CD4-positive, alpha-beta T cell (primary cell): ENCODE data around the gene THBD. TPM values are rescaled to one million over a fixed set of nuclear protein-coding genes. Genes with fewer than 3 reads are reported as not detected.

Experiments used
- ATAC-seq: fragments of 200-7000 bp; cut with Tn5 transposase; one replicate; pipeline ENCODE4 v1.10.0; 2022; ENCODE audit warnings: mild to moderate bottlenecking; ENCODE audit not compliant: poor library complexity
- CTCF ChIA-PET: fragments of 350-600 bp; sonication (Branson Sonifier 250); formaldehyde crosslinking; loops from one replicate; lab custom pipeline; 2021; ENCODE audit warnings: antibody characterized with exemption, inconsistent platforms; lab: Charles Lee
- POLR2A ChIA-PET: fragments of 350-600 bp; sonication (Branson Sonifier 250); formaldehyde crosslinking; loops from one replicate; lab custom pipeline; 2021; ENCODE audit warnings: antibody characterized with exemption, inconsistent platforms; lab: Charles Lee
- DNase-seq, 14 experiments: peaks; one replicate each; pipeline ENCODE4 v3.0.0-alpha.2; 2013 to 2020; ENCODE audit warnings: mixed read lengths in 2 of 14
- H3K27ac ChIP-seq, 2 donors: one replicate each; pipeline versions ENCODE4 v1.5.1 to v1.7.0; 2013; ENCODE audit warnings: low read length in 2 of 2, low read depth in 1 of 2, mild to moderate bottlenecking in 1 of 2
- H3K27me3 ChIP-seq, 2 experiments: 1 replicate in 1 of 2; 2 replicates in 1 of 2; pipeline versions ENCODE4 v1.6.1 to v1.7.0; 2013; ENCODE audit warnings: low read length in 2 of 2, control low read depth in 1 of 2, mild to moderate bottlenecking in 1 of 2, moderate library complexity in 1 of 2; ENCODE audit not compliant: insufficient read depth in 2 of 2, control insufficient read depth in 1 of 2
- H3K36me3 ChIP-seq: one replicate; pipeline ENCODE4 v1.6.1; 2013; ENCODE audit warnings: low read length, control low read depth; ENCODE audit not compliant: insufficient read depth
- H3K4me1 ChIP-seq: one replicate; pipeline ENCODE4 v1.6.1; 2013; ENCODE audit warnings: low read length, control low read depth; ENCODE audit not compliant: insufficient read depth
- H3K4me3 ChIP-seq: one replicate; pipeline ENCODE4 v1.5.1; 2013; ENCODE audit warnings: mild to moderate bottlenecking, low read length, moderate library complexity
- H3K9me3 ChIP-seq, 2 experiments: 1 replicate in 1 of 2; 2 replicates in 1 of 2; pipeline versions ENCODE4 v1.6.1 to v1.7.0; 2013; ENCODE audit warnings: low read length in 2 of 2, mild to moderate bottlenecking in 2 of 2, control low read depth in 1 of 2, moderate library complexity in 1 of 2; ENCODE audit not compliant: control insufficient read depth in 1 of 2, insufficient read depth in 1 of 2
- H3K27ac Mint-ChIP-seq: one replicate; pipeline ENCODE4 v1.8.0; 2020; ENCODE audit warnings: mixed read lengths
- H3K27me3 Mint-ChIP-seq: one replicate; pipeline ENCODE4 v1.8.0; 2021; ENCODE audit warnings: mixed read lengths
- H3K36me3 Mint-ChIP-seq: one replicate; pipeline ENCODE4 v1.8.0; 2021; ENCODE audit warnings: low read depth, mixed read lengths
- H3K4me1 Mint-ChIP-seq: one replicate; pipeline ENCODE4 v1.8.0; 2021; ENCODE audit warnings: low read depth, mixed read lengths
- H3K4me3 Mint-ChIP-seq: one replicate; pipeline ENCODE4 v1.8.0; 2020; ENCODE audit warnings: mild to moderate bottlenecking, mixed read lengths
- H3K9me3 Mint-ChIP-seq: one replicate; pipeline ENCODE4 v1.8.0; 2020; ENCODE audit warnings: mixed read lengths
- CTCF ChIP-seq: fragments of 200-600 bp; IDR thresholded peaks from one replicate; pipeline ENCODE4 v1.8.0; 2022; ENCODE audit warnings: antibody characterized with exemption, mild to moderate bottlenecking
- intact Hi-C, 2 experiments: fragments of 100-400 bp; cut with DNase I in 1 of 2; cut with micrococcal nuclease in 1 of 2; formaldehyde crosslinking; loops; one replicate each; pipeline versions ENCODE4 v1.15.1 to v1.9.0; 2023 to 2025; cut with DNase I, micrococcal nuclease
- total RNA-seq, 174 experiments: library from RNA in 2 of 174; stranded (reverse) in 2 of 174; gene quantifications; one replicate each; pipeline ENCODE4 v1.2.3 and lab custom pipeline; 2021 to 2026

Gene THBD
- total RNA-seq, 2 experiments from 2014 or later: 2.2 to 2.4 TPM

DNA sequence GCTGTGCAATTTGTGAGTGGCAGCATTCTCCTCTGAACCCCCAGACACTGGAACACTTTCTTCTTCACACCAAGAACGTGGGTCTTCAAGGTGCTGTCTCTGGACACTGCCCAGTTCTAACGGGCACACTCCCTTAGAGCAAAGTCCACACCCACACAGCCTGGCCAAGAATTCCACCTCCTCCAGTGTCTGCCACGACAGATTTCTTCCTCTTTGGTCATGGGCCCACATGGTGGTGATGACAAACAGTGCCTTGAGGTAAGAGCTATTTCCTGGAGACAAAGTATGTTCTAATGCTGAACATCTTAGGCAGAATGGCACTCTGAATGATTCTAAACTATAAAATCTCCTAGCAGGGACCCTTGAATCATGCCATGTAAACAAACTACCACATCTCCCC, 39.8 kb downstream of the THBD start:
- no peaks in the 10 kb centered on the region for H3K36me3 Mint-ChIP-seq
- H3K27me3 ChIP-seq: no peaks in the 10 kb centered on the region
- peaks cover 0 to 7% of the 10 kb centered on the region in 2 experiments for H3K9me3 ChIP-seq
- H3K27me3 Mint-ChIP-seq: no peaks in the 10 kb centered on the region
- H3K4me1 ChIP-seq: no peaks in the 10 kb centered on the region
- no peaks in the 10 kb centered on the region for H3K4me1 Mint-ChIP-seq
- H3K4me3 ChIP-seq: no peak overlapping the region
- H3K27ac Mint-ChIP-seq: no peak overlapping the region
- TF ChIP-seq CTCF: no peak
- H3K4me3 Mint-ChIP-seq: no peak overlapping the region
- intact Hi-C loops: no loop called here
- ChIA-PET CTCF (no interaction called here), POLR2A (no interaction called here)
- no peaks in the 10 kb centered on the region for H3K36me3 ChIP-seq
- DNase-seq: no peak
- H3K27ac ChIP-seq: no peak overlapping the region
- ATAC-seq: no peak
- H3K9me3 Mint-ChIP-seq: no peaks in the 10 kb centered on the region

- Histone ChIP-seq H3K4me1 (no peaks in the 10 kb centered on the region), H3K36me3 (no peaks in the 10 kb centered on the region), H3K9me3 (peaks cover 0 to 7% of the 10 kb centered on the region in 2 experiments), H3K27ac (no peak overlapping the region), H3K27me3 (no peaks in the 10 kb centered on the region), H3K4me3 (no peak overlapping the region)
- Mint-ChIP-seq H3K4me3 (no peak overlapping the region), H3K4me1 (no peaks in the 10 kb centered on the region), H3K36me3 (no peaks in the 10 kb centered on the region), H3K9me3 (no peaks in the 10 kb centered on the region), H3K27me3 (no peaks in the 10 kb centered on the region), H3K27ac (no peak overlapping the region)
- DNase-seq: no peak
- intact Hi-C loops: no loop called here
- ATAC-seq: no peak
- no peak for TF ChIP-seq CTCF
- ChIA-PET CTCF (no interaction called here), POLR2A (no interaction called here)
Observed at GRCh38 chr20:23008667-23009066, 40.8 kb downstream of the THBD start.

DNA sequence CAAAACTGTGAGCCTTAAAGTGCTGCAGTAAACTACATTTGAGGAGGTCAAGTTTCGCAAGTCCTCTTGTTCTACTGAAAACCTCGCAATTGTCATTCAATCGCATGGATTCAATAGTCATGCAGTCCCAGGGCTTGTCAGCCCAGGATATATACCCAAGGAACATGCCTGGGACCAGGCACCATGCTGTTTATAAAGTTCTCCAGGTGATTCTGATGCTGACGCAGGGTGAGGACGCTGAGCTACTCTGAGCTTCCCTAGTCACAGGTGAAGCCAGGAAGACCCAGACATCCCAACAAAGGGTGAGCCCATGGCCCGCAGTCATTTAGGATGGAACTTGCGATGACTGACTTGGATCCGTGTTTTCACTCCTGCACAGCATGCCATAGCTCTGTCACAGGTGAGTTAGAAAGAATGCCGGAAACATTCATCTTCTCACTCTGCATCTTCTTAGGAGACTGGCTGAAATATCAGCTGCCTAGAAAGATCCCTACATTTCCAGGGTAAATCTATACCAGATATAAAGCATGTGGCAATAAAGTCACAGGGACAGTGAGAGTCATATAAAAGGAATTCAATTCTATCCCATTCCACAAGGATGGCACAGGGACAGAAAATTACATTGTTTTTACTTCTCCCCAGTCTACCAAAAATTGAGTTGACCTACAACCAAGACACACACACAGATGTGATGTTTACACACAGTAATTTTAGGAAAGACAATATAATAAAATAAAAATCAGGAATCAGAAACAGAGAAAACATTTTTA, 41.4 kb downstream of the THBD start:
- no peak overlapping the region for H3K27ac Mint-ChIP-seq
- peaks cover 0 to 7% of the 10 kb centered on the region in 2 experiments for H3K9me3 ChIP-seq
- no peak overlapping the region for H3K4me3 Mint-ChIP-seq
- H3K9me3 Mint-ChIP-seq: no peaks in the 10 kb centered on the region
- H3K36me3 ChIP-seq: no peaks in the 10 kb centered on the region
- H3K4me1 Mint-ChIP-seq: no peaks in the 10 kb centered on the region
- no peak overlapping the region for H3K4me3 ChIP-seq
- no peaks in the 10 kb centered on the region for H3K4me1 ChIP-seq
- H3K36me3 Mint-ChIP-seq: no peaks in the 10 kb centered on the region
- no peak for TF ChIP-seq CTCF
- H3K27me3 ChIP-seq: no peaks in the 10 kb centered on the region
- ATAC-seq: no peak
- ChIA-PET CTCF (no interaction called here), POLR2A (no interaction called here)
- H3K27ac ChIP-seq: no peak overlapping the region
- no peaks in the 10 kb centered on the region for H3K27me3 Mint-ChIP-seq
- DNase-seq: no peak
- intact Hi-C loops: no loop called here
